HG02763 (cell line): ENCODE data around the gene STX8.

Source experiments
- ATAC-seq: cut with Tn5 transposase; IDR thresholded peaks from one replicate; pipeline ENCODE4 v1.9.1; 2021; ENCODE audit warnings: mild to moderate bottlenecking, moderate library complexity; ENCODE audit not compliant: unreplicated experiment

The STX8 gene

GRCh38 chr17:9309216-9309615 lies 266.4 kb downstream of the STX8 start:
- ATAC-seq: no peak

DNA sequence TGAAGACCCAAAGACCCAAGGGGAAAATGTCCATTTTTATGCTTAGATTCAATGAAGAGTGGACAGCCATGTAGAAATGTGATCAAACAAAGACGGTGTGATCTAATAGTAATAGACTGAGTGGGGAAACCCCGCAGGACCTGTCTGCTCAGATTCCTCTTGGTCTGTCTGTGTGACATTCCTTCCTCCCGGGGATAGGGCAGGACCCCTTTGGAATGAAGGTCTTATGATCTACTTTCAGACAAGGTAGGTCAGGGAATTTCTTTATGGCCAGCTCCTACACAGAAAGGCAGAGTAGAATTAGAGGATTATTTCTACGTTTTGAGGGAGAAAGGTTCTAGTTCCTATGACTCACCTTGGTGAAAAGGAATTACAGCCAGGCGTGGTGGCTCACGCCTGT lies 267.6 kb downstream of the STX8 start:
- no peak for ATAC-seq

DNA sequence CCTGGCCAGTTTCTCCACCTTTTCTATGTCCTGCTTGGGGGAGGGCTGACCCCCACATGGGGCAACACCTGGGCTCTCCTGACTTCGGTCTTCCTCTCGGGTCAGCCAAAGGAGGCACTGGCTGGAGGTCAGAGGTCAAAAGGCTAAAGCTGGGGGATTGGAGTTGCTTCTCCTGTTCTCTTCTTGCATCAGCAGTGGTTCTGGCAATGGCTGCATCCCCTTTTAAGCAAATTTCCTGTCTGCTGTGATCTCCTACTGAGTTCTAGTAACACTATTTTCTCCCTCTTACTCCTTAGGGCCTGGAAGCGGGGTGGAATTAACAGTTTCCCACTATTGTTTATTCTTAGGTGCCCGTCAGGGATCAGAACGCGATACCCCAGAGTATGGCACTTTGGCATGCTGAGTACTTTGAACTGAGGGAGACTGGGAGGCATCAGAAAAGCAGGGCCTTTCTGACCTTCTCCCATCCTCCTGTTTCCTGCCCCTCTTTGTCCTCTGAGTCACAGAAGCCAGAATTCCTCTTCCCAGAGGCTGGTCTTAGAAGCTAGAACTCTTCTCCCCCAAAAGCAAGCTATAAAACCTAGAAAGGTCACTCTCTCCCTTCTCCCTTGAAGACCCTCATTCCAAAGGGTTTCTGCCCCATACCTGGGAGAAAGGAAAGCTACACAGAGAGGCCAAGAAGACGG lies 268.2 kb downstream of the STX8 start:
- ATAC-seq: no peak

DNA sequence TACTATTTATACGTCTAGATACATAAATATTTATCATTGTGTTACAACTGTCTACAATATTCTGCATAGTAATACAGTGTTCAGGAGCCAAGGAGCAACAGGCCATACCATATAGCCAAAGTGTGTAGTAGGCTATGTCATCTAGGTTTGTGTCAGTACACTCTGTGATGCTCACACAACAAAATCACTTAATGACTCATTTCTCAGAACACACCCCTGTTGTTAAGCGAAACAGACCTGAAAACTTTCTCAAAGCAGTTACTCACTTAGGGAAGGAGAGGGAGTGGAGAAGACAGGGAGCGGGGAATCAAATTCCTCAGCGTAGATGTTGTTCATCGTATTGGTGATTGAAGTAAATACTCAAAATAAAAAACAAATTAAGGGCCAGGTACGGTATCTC lies 269.5 kb downstream of the STX8 start:
- no peak for ATAC-seq

- no peak for ATAC-seq
These were observed 275.9 kb downstream of the STX8 start for GRCh38 chr17:9299695-9300094.

DNA sequence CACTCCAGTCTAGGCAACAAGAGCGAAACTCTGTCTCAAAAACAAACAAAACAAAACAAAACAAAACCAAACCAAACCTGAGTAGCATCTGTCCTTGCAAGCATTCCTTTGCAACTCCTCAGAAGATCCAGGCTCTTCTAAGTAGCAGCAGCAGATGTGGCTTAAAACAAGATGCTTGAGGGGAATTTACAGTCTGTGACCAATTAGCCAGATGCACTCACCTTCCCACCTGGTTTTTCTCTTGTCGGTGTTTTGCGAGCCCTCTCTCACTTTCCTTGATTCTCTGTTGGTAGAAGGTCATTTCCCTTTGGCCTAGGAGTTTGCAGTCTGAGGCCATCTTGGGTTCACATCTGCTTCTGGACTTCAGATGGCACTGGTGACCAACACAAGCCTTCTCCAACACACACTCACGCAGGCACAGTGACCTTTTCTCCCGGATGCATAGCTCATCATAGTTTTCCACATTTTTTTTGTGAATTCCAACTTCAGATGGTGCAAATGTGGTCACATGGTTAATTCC lies 276.8 kb downstream of the STX8 start:
- no peak for ATAC-seq

DNA sequence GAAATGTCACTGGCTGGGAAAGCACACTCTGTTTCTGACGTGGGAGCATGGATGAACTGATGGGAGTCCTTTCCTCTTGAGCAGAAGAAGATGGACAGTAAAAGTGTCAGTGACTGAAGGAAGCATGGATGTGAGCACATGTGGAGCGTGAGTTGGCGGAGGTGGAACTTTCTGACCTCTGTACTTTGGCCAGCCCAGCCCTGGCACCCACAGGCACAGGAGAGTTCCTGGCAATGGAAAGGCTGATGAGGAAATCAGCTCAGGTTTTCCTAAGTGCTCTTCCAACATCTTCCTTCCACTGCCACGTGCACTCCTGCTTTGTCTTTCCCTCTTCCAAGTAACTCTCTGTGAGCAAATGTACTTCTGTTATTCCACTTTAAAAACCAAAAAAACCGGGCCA lies 277.5 kb downstream of the STX8 start:
- no peak for ATAC-seq

- no peak for ATAC-seq
These were observed 280.9 kb downstream of the STX8 start for GRCh38 chr17:9294661-9295210.

DNA sequence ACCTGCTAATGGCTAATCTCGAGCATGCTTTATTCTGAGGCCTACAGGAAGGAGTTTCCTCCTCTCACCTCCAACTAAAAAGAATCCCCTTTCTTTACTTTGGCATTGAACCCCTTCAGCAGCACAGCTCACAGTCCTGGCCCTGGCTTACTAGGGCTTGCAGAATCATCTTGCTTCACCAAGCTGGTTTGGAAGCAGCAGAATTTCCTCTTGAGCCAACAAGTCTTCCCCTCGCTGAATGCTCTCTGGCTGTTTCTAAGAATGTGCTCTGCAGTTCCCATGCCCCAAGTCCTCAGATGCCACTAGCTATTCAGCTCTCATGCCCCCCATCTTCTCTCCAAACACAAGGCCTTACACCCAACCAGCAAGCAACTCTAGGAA lies 283.1 kb downstream of the STX8 start:
- ATAC-seq: no peak

GRCh38 chr17:9291912-9292560 lies 283.6 kb downstream of the STX8 start:
- ATAC-seq: no peak

DNA sequence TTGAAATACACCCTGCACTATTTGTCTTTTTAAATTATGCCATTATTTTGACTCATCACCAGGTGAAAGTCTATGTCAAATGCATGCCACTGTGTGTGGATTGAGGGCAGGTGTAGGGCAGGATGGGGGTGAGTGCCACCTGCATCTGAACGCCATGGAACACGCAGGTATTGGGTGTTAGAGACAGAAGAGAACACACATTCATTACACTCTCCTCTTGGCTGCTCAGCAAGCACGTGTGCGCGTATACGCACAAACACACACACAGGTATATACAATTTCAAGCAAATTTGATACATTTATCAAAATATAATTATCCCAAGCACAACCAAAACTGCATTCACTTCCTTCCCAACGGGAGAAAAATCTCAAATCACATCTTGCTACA lies 285.4 kb downstream of the STX8 start:
- ATAC-seq: no peak

DNA sequence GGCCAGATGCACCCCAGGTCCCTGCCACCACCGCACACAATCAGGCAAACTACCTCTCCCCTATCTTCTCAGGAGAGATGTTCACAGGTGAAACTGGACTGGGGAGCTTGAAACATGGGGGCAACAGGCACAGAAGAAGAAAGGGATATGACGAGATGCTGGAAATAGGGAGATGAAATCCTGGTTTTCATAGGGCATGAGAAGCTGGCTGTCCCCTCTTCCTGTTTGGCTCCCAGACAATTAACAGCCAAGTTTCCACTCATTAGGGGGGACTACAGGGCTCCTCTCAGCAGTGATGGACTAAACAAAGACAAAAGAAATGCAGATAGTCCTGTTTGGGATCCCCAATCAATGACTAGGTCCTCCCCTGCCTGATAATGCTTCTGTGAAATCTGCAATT lies 288.3 kb downstream of the STX8 start:
- ATAC-seq: no peak

GRCh38 chr17:9286434-9286833 lies 289.2 kb downstream of the STX8 start:
- ATAC-seq: no peak

GRCh38 chr17:9285602-9286427 lies 289.8 kb downstream of the STX8 start:
- no peak for ATAC-seq

GRCh38 chr17:9284884-9285283 lies 290.7 kb downstream of the STX8 start:
- ATAC-seq: no peak

GRCh38 chr17:9283909-9284308 lies 291.7 kb downstream of the STX8 start:
- ATAC-seq: no peak

DNA sequence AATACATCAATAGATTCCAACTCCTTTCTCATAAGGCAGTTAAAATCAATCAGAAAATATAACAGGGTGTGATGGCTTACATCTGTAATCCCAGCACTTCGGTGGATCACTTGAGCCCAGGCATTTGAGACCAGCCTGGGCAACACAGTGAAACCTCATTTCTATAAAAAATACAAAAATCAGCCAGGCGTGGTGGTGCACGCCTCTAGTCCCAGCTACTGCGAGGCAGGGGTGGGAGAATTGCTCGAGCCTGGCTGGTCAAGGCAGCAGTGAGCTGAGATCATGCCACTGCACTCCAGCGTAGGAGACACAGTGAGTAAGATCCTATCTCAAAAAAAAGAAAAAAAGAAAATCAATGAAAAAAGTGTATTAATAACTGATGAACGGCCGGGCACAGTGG lies 295.7 kb downstream of the STX8 start:
- no peak for ATAC-seq

- ATAC-seq: no peak
These were observed 300.6 kb downstream of the STX8 start for GRCh38 chr17:9274973-9275372.

DNA sequence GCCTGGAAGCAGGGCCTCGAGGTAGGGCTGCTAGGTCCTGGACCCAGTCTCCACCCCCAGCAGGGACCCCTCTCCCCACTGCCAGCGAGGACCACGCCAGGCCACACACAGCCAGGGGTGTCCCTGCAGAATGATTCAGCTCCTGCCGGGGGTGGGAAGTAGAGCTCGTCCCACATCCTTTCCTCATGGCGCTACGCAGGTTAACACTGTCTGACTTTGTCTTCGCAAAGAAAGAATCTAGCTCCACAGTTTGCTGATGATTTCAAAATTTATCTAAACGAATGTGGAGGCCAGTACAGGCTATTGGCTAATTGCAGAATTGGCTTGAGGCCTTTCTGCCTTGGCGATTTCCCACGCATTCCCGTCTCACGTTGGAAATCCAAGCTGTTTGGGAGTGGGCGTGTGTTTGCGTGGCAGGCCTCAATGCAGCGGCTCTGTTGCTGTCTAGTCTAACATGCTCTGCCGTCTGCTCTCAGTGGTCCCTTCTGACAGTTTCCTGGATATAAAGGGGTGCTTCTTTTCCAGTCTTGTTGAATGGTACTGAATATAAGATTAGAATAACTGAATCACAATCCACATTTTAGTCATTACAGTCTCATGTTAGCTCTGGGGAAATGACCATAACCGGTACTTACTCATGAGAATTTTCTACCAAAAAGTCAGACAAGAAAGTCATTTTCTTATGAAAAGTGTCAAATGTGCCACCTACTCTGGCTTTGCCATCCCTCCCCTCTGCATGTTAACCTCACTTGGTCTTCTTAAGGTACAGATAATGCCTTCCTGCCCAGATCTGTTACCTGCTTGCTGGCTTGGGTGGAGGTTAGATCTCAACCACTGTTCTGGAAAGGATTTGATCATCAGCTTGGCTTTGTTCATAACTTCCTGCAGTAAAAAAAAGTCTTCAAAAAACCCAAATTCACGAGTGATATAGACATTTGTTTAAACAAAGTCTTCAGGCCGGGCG lies 301.9 kb downstream of the STX8 start:
- no peak for ATAC-seq

GRCh38 chr17:9272501-9273200 lies 303.0 kb downstream of the STX8 start:
- no peak for ATAC-seq
